NCI-H2171 treated with DMSO at 0.1 percent for 48 hours (cell line): ENCODE data around the gene RPS6KA4.
"Not testable (repeated sequence)": the region's sequence is repeated elsewhere in the genome, so short reads cannot be mapped to it uniquely, and the experiment has no call there.

Source experiments
- DNase-seq: peaks from one replicate; lab custom pipeline; 2025; lab: John Stamatoyannopoulos, UW

Gene RPS6KA4

GRCh38 chr11:64385945-64386704 lies 27.2 kb downstream of the RPS6KA4 start:
- DNase-seq = no peak

- DNase-seq = no peak
These were observed 29.0 kb downstream of the RPS6KA4 start for GRCh38 chr11:64387916-64388315.

GRCh38 chr11:64388894-64389293 lies 29.9 kb downstream of the RPS6KA4 start:
- no peak for DNase-seq

GRCh38 chr11:64389851-64390250 lies 30.9 kb downstream of the RPS6KA4 start:
- DNase-seq = no peak

- DNase-seq = no peak
These were observed 31.6 kb downstream of the RPS6KA4 start for GRCh38 chr11:64390558-64390957.

GRCh38 chr11:64391839-64392238 lies 32.9 kb downstream of the RPS6KA4 start:
- DNase-seq = no peak

GRCh38 chr11:64395545-64396078 lies 36.6 kb downstream of the RPS6KA4 start:
- DNase-seq = no peak

- DNase-seq = peak; percentile 95
These were observed 37.2 kb downstream of the RPS6KA4 start for GRCh38 chr11:64396079-64396591.

GRCh38 chr11:64400102-64400501 lies 41.1 kb downstream of the RPS6KA4 start:
- DNase-seq = no peak

GRCh38 chr11:64400667-64401066 lies 41.7 kb downstream of the RPS6KA4 start:
- DNase-seq = no peak

GRCh38 chr11:64401775-64402174 lies 42.8 kb downstream of the RPS6KA4 start:
- no peak for DNase-seq

- DNase-seq = no peak
These were observed 44.1 kb downstream of the RPS6KA4 start for GRCh38 chr11:64403106-64403505.

GRCh38 chr11:64406221-64406946 lies 47.4 kb downstream of the RPS6KA4 start:
- no peak for DNase-seq

GRCh38 chr11:64407221-64407620 lies 48.3 kb downstream of the RPS6KA4 start:
- no peak for DNase-seq

GRCh38 chr11:64407630-64408029 lies 48.7 kb downstream of the RPS6KA4 start:
- no peak for DNase-seq

GRCh38 chr11:64409278-64409677 lies 50.3 kb downstream of the RPS6KA4 start:
- DNase-seq = peak; percentile 62

GRCh38 chr11:64409707-64410403 lies 50.9 kb downstream of the RPS6KA4 start:
- peak; percentile 99 for DNase-seq

- peak; percentile 81 for DNase-seq
These were observed 51.4 kb downstream of the RPS6KA4 start for GRCh38 chr11:64410404-64410734.

GRCh38 chr11:64413417-64413816 lies 54.5 kb downstream of the RPS6KA4 start:
- no peak for DNase-seq

GRCh38 chr11:64415286-64415685 lies 56.3 kb downstream of the RPS6KA4 start:
- DNase-seq = no peak

GRCh38 chr11:64415996-64416728 lies 57.2 kb downstream of the RPS6KA4 start:
- DNase-seq = no peak

- not testable (repeated sequence) for DNase-seq
These were observed 59.3 kb downstream of the RPS6KA4 start for GRCh38 chr11:64418233-64418632.
